ENCODE results near the gene PLXNA1. TPM values are rescaled to one million over a fixed set of nuclear protein-coding genes. Genes with fewer than 3 reads are reported as not detected.
A peak's percentile ranks its signal among the peaks of the same experiment; 100 is the strongest.

PLXNA1 gene
- total RNA-seq, 2 donors from 2014 or later = 17.0 to 49.5 TPM

DNA sequence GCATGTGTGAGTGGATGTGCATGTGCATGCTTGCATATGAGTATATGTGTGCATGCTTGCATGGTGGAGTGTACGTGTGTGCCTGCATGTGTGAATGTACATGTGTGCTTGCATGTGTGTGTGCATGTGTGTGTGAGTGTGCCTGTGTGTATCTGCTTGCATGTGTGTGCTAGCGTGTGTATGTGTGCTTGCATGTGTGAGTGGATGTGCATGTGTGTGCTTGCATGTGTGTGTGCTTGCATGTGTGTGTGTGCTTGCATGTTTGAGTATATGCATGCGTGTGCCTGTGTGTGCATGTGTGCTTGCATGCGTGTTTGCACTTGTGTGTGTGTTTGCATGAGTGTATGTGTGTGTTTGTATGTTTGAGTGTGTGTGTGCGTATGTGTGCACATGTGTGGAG lies 4.6 kb upstream of the PLXNA1 start:
- no peak overlapping the region for H3K27ac ChIP-seq
- 89% methylated on average over 5 of the region's 5 CpGs for WGBS
- TF ChIP-seq, protein P1, sequence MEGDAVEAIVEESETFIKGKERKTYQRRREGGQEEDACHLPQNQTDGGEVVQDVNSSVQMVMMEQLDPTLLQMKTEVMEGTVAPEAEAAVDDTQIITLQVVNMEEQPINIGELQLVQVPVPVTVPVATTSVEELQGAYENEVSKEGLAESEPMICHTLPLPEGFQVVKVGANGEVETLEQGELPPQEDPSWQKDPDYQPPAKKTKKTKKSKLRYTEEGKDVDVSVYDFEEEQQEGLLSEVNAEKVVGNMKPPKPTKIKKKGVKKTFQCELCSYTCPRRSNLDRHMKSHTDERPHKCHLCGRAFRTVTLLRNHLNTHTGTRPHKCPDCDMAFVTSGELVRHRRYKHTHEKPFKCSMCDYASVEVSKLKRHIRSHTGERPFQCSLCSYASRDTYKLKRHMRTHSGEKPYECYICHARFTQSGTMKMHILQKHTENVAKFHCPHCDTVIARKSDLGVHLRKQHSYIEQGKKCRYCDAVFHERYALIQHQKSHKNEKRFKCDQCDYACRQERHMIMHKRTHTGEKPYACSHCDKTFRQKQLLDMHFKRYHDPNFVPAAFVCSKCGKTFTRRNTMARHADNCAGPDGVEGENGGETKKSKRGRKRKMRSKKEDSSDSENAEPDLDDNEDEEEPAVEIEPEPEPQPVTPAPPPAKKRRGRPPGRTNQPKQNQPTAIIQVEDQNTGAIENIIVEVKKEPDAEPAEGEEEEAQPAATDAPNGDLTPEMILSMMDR (IDR thresholded peaks at IDR 0.05) = no peak
- TF ChIP-seq POLR2A (IDR thresholded peaks at IDR 0.05) = no peak
- TF ChIP-seq POLR2AphosphoS5 (IDR thresholded peaks at IDR 0.05) = no peak
- H3K9me3 ChIP-seq = no peaks in the 10 kb centered on the region
- no peak overlapping the region for H3K4me3 ChIP-seq
- H3K27me3 ChIP-seq (replicated peaks; ENCODE audit: insufficient read depth) = no peaks in the 10 kb centered on the region
- peaks cover 5% of the 10 kb centered on the region for H3K4me1 ChIP-seq (replicated peaks)
- intact Hi-C loops (cut with DNase I) = no loop called here
- H3K36me3 ChIP-seq = no peaks in the 10 kb centered on the region
- DNase-seq (ENCODE audit: low spot score) = no peak

DNA sequence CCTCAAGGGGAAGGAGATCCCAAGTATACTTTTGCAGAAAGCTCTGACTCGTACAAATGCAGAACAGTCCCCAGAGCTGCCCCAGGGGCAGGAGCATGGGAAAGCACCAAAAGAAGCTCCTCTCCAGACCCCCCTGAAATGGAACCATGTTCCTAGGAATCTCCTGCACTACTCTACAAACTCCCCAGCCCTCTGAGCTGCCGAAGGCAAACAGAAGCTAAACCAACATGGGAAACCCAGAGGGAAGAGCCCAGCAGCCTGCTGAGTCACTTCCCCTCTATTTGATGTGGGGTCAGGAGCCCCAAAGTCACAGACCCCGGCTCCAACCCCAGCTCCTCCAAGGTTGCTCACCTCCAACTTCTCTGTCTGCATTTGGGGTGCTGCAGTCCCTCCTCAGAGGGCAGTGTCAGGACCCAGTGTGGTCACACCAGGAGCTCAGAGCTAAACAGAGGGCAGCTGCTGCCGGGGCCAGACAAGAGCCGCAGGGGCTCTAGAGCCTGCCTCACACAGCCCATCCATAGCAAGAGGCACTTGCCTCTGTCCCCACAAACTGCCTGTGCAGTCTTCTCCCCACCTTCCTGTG lies 3.8 kb upstream of the PLXNA1 start:
- TF ChIP-seq POLR2A (IDR thresholded peaks at IDR 0.05) (no peak), POLR2AphosphoS5 (IDR thresholded peaks at IDR 0.05) (no peak)
- TF ChIP-seq, protein P1 (IDR thresholded peaks at IDR 0.05) = no peak
- intact Hi-C loops (cut with DNase I) = no loop called here
- Histone ChIP-seq H3K4me3 (no peak overlapping the region), H3K27ac (no peak overlapping the region), H3K27me3 (replicated peaks; ENCODE audit: insufficient read depth) (no peaks in the 10 kb centered on the region), H3K36me3 (no peaks in the 10 kb centered on the region), H3K9me3 (no peaks in the 10 kb centered on the region), H3K4me1 (replicated peaks) (peaks cover 5% of the 10 kb centered on the region)
- DNase-seq (ENCODE audit: low spot score) = no peak
- whole genome bisulfite sequencing = 64% methylated on average over 5 of the region's 5 CpGs

DNA sequence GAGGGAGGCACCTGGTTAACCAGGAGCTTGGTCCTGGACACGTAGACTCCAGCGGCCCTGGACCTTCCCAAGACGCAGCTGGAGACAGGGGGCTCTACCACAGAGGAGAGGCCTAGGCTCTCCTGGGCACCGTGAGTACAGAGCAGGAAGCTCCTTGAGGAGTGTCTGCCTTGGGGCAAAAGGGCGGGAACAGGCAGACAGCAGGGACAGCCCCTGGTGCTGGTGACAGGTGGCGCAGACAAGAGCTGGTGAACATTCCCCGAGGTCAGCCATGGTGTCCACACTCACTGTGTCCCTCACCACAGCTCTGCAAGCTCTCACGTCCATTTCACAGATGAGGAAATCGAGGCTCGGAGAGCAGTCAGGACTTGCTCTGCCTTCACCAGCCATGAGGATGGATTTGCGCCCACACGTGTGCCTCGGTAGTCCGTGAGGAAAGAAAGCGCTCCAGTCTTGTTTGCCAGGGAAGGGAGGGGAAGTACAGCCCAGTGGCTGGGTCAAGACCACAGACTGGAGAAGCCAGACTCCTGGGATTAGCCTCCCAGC lies 2.6 kb upstream of the PLXNA1 start:
- Histone ChIP-seq H3K4me1 (replicated peaks) (peaks cover 5% of the 10 kb centered on the region), H3K27ac (no peak overlapping the region), H3K36me3 (no peaks in the 10 kb centered on the region), H3K27me3 (replicated peaks; ENCODE audit: insufficient read depth) (no peaks in the 10 kb centered on the region), H3K4me3 (no peak overlapping the region), H3K9me3 (no peaks in the 10 kb centered on the region)
- 89% methylated on average over 15 of the region's 15 CpGs for WGBS
- intact Hi-C loops (cut with DNase I) = loop anchor here (5.0 to 10.0 kb wide), 2 partner anchors 303 to 564 kb away; no protein-coding TSS in a partner anchor
- no peak for DNase-seq (ENCODE audit: low spot score)
- TF ChIP-seq POLR2AphosphoS5 (IDR thresholded peaks at IDR 0.05) = no peak
- TF ChIP-seq, protein P1 (IDR thresholded peaks at IDR 0.05) = no peak
- TF ChIP-seq POLR2A (IDR thresholded peaks at IDR 0.05) = no peak

DNA sequence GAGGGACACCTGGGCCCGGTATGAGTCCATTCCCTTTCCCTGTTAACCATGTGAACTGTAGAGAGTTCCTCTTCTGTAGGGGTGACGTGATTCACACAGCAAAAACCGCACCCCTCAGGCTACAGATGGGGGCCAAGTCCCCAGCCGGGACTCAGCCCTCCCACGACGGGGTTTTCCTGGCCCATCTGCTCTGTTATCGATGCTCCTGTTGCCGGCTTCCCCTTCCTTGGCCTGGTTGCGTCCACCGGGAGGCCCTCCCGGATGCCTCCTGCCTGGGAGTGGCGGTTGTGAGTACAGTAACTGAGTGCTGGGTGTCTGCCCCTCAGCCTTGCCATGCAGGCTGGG lies 817 bp upstream of the PLXNA1 start:
- 6% methylated on average over 12 of the region's 12 CpGs for WGBS
- no peak overlapping the region for H3K27ac ChIP-seq

More for the DNA sequence above, 817 bp upstream of the PLXNA1 start:
- no peak for DNase-seq (ENCODE audit: low spot score)
- TF ChIP-seq POLR2AphosphoS5 (IDR thresholded peaks at IDR 0.05) (no peak), POLR2A (IDR thresholded peaks at IDR 0.05) (no peak)
- TF ChIP-seq, protein P1 (IDR thresholded peaks at IDR 0.05) = no peak
- intact Hi-C loops (cut with DNase I) = loop anchor here (2.0 to 10.0 kb wide), 3 partner anchors 229 to 563 kb away; no protein-coding TSS in a partner anchor
- H3K36me3 ChIP-seq = no peaks in the 10 kb centered on the region
- H3K4me1 ChIP-seq (replicated peaks) = peaks cover 5% of the 10 kb centered on the region
- H3K27me3 ChIP-seq (replicated peaks; ENCODE audit: insufficient read depth) = no peaks in the 10 kb centered on the region
- H3K4me3 ChIP-seq = peak overlapping the region; percentile 23 to 38
- no peaks in the 10 kb centered on the region for H3K9me3 ChIP-seq

All from prostate gland (tissue), 2 donors.